Measurements from ENCODE around the gene PDAP1. TPM values are rescaled to one million over a fixed set of nuclear protein-coding genes. Genes with fewer than 3 reads are reported as not detected.

PDAP1 gene
- total and polyA plus RNA-seq, 9 of the 15 experiments (the other 6 are each of a cell fraction or from before 2014, with no cell fraction given) = 10.2 to 315 (median 129) TPM

DNA sequence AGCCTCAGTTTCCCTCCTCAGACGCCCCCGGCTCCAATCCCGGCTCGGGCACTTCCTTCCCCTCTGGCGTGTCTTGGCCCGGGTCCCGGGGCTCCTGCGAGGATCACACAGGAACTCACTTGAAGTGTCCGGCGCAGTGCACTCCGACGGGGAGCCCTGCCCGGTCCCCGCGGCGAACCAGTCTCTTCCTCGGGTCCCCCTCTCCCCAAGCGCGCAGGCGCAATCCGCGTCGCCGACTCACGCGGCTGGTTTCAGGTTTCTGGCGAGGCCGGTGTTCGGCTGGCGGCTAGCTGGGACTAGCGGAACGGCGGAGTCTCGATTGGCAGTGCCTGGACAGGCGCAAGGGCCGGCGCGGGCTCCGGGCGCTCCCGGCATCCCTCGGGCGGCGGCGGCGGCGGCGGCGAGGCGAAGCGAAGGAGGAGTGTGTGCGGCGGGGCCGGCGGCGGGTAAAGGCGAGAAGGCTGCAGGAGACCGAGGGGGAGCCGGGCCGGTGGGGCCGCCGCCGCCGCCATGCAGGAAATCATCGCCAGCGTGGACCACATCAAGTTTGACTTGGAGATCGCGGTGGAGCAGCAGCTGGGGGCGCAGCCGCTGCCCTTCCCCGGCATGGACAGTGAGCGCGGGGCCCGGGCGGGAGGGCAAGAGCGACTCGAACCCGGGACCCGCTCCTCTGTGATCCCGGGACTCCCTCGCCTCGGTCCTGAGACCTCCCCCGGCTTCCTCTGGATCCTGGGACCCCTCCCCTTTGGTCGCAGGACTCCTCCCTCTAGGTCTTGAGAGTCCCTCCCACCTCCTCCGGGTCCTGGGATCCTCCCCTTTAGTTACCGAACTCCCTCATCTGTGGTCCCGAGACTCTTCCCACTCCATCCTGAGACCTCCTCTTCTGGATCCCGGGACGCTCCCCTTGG is 30.4 kb upstream of the PDAP1 start, which contains the start of the genes CPSF4 and PTCD1 (continued):
- TF ChIP-seq, protein P1, sequence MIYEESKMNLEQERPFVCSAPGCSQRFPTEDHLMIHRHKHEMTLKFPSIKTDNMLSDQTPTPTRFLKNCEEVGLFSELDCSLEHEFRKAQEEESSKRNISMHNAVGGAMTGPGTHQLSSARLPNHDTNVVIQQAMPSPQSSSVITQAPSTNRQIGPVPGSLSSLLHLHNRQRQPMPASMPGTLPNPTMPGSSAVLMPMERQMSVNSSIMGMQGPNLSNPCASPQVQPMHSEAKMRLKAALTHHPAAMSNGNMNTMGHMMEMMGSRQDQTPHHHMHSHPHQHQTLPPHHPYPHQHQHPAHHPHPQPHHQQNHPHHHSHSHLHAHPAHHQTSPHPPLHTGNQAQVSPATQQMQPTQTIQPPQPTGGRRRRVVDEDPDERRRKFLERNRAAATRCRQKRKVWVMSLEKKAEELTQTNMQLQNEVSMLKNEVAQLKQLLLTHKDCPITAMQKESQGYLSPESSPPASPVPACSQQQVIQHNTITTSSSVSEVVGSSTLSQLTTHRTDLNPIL (CRISPR knock-in tag; IDR thresholded peaks at IDR 0.05) = no peak
- TF ChIP-seq CHD2 (IDR thresholded peaks at IDR 0.05; ENCODE audit: low read depth, low read length) (no peak), CHD7 (IDR thresholded peaks at IDR 0.05; ENCODE audit: low read depth, low read length) (no peak), ARID1B (IDR thresholded peaks at IDR 0.05) (no peak), HIVEP1 (CRISPR knock-in tag; IDR thresholded peaks at IDR 0.05) (peak; percentile 84; the same call in 1 of the 2 replicates), TRIM28 (IDR thresholded peaks at IDR 0.05) (no peak)
- TF ChIP-seq, protein P2, sequence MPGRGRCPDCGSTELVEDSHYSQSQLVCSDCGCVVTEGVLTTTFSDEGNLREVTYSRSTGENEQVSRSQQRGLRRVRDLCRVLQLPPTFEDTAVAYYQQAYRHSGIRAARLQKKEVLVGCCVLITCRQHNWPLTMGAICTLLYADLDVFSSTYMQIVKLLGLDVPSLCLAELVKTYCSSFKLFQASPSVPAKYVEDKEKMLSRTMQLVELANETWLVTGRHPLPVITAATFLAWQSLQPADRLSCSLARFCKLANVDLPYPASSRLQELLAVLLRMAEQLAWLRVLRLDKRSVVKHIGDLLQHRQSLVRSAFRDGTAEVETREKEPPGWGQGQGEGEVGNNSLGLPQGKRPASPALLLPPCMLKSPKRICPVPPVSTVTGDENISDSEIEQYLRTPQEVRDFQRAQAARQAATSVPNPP (IDR thresholded peaks at IDR 0.05; ENCODE audit: borderline replicate concordance, insufficient read depth, insufficient read length) = no peak
- TF ChIP-seq, protein P3, sequence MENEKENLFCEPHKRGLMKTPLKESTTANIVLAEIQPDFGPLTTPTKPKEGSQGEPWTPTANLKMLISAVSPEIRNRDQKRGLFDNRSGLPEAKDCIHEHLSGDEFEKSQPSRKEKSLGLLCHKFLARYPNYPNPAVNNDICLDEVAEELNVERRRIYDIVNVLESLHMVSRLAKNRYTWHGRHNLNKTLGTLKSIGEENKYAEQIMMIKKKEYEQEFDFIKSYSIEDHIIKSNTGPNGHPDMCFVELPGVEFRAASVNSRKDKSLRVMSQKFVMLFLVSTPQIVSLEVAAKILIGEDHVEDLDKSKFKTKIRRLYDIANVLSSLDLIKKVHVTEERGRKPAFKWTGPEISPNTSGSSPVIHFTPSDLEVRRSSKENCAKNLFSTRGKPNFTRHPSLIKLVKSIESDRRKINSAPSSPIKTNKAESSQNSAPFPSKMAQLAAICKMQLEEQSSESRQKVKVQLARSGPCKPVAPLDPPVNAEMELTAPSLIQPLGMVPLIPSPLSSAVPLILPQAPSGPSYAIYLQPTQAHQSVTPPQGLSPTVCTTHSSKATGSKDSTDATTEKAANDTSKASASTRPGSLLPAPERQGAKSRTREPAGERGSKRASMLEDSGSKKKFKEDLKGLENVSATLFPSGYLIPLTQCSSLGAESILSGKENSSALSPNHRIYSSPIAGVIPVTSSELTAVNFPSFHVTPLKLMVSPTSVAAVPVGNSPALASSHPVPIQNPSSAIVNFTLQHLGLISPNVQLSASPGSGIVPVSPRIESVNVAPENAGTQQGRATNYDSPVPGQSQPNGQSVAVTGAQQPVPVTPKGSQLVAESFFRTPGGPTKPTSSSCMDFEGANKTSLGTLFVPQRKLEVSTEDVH (IDR thresholded peaks at IDR 0.05; ENCODE audit: low read depth, partially characterized antibody) = no peak

Measured in K562 (cell line).